Astrocyte of the cerebellum (primary cell): Measurements from ENCODE around the gene PSMD13.
"Not testable (repeated sequence)": the region's sequence is repeated elsewhere in the genome, so short reads cannot be mapped to it uniquely, and the experiment has no call there.

Experiments
- DNase-seq: peaks from one replicate; pipeline ENCODE4 v3.0.0-alpha.2; 2011; ENCODE audit warnings: low read depth
- H3K4me3 ChIP-seq: 2 replicates; pipeline ENCODE4 v1.5.1; 2011; ENCODE audit warnings: mild to moderate bottlenecking, low read depth, low read length, moderate library complexity
- in situ Hi-C: cut with HindIII; loops from 2 replicates; pipeline ENCODE4 v1.10.0; 2017; ENCODE audit warnings: low sequenced_read_pairs
- TF ChIP-seq, protein P1 (sequence below): IDR thresholded peaks from 2 replicates; pipeline ENCODE4 v1.5.1; 2012; ENCODE audit warnings: low read length, low read depth, moderate library complexity, mild to moderate bottlenecking; ENCODE audit errors: missing control alignments

The PSMD13 gene

DNA sequence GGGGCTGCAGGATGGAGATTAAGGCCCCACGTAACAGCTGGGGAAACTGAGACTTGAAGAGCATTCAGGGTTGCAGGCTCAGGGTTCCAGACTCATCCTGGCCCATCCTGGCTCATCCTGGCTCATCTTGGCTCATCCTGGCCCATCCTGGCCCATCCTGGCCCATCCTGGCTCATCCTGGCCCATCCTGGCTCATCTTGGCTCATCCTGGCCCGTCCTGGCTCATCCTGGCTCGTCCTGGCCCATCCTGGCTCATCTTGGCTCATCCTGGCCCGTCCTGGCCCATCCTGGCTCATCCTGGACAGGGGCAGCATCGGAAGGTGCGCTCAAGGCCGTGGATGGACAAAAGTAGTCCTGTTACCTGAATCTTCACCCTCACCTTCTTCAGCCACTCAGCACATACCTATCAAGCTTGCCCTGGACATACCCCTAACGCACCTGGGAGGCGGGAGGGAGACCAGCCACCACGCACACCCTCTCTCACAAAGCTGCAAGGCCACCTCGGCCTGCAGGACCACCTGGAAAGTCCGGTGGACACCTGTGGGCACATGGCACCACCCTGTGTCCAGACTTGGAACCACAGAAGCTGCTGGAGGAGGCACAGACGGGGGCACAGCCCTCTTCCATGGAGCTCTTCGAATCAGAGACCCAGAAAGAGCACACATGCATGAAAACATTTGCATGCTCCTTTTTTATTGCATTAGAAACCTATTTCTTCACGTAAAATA, 21.2 kb downstream of the PSMD13 start:
- in situ Hi-C loops, result no loop called here
- no peak overlapping the region for H3K4me3 ChIP-seq
- TF ChIP-seq, protein P1, sequence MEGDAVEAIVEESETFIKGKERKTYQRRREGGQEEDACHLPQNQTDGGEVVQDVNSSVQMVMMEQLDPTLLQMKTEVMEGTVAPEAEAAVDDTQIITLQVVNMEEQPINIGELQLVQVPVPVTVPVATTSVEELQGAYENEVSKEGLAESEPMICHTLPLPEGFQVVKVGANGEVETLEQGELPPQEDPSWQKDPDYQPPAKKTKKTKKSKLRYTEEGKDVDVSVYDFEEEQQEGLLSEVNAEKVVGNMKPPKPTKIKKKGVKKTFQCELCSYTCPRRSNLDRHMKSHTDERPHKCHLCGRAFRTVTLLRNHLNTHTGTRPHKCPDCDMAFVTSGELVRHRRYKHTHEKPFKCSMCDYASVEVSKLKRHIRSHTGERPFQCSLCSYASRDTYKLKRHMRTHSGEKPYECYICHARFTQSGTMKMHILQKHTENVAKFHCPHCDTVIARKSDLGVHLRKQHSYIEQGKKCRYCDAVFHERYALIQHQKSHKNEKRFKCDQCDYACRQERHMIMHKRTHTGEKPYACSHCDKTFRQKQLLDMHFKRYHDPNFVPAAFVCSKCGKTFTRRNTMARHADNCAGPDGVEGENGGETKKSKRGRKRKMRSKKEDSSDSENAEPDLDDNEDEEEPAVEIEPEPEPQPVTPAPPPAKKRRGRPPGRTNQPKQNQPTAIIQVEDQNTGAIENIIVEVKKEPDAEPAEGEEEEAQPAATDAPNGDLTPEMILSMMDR, result no peak
- no peak for DNase-seq

DNA sequence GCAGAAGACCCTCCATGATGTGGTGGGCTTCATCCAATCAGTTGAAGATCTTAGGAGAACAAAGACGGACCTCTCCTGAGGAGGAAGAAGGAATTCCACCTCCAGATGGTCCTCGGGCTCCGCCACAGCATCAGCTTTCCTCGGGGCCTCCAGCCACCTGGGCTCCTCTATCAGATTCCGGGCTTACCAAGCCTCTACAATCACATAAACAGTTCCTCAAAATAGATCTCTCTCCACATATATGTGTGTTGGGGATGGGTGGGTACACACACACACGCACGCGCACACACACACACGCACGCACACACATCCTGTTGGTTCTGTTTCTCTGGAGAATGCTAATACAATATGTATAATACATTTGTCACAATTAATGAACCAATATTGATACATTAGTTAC, 22.6 kb downstream of the PSMD13 start:
- DNase-seq, result no peak
- no peak overlapping the region for H3K4me3 ChIP-seq
- in situ Hi-C loops, result no loop called here
- TF ChIP-seq, protein P1, result no peak

DNA sequence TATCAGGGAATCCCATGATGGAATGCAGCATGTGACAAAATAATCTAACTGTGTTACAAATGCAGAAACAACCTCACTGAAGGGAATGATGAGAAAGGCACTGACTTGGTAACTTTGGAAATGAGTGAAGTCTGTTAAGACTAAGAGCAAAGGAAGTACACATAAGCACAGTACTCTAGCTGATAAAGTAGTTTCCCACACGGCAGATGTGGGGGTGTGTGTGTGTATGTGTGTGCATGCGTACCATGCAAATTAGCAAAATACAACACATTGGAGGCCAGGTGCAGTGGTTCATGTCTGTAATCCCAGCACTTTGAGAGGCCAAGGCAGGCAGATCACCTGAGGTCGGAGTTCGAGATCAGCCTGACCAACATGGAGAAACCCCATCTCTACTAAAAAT, 24.8 kb downstream of the PSMD13 start:
- in situ Hi-C loops, result no loop called here
- TF ChIP-seq, protein P1, result no peak

DNA sequence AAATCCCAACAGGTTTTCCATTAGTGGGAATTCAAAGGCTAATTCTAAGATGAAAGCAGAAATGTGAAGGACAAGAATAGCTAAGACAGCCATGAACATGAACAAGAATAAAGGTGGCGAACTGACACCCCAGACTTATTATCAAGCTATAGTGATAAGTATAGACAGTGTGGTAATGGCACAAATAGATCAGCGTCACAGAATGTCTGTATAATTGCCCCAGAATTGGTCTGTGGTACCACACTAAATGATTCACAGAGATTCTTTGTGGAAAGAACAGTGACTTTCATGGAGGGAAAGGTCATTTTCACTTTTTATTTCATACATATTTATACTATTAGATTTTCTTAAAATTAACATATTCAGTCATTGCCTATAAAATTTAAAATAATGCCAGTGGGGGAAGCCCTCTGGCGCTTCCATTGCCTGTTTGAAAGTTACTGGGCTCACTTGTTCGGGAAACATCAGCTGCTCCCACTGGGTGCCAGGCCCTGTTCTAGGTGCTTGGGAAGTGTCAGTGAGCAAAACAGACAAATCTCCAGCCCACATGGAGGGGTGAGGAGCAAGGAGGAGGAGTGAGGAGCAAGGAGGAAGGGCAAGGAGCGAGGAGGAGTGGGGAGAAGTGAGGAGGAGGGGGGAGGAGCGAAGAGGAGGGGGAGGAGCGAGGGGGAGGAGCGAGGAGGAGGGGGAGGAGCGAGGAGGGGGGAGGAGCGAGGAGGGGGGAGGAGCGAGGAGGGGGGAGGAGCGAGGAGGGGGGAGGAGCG, 30.1 kb downstream of the PSMD13 start:
- TF ChIP-seq, protein P1, result no peak
- in situ Hi-C loops, result no loop called here
- no peak for DNase-seq
- no peak overlapping the region for H3K4me3 ChIP-seq

More for the DNA sequence above, 24.8 kb downstream of the PSMD13 start:
- no peak for DNase-seq
- no peak overlapping the region for H3K4me3 ChIP-seq

DNA sequence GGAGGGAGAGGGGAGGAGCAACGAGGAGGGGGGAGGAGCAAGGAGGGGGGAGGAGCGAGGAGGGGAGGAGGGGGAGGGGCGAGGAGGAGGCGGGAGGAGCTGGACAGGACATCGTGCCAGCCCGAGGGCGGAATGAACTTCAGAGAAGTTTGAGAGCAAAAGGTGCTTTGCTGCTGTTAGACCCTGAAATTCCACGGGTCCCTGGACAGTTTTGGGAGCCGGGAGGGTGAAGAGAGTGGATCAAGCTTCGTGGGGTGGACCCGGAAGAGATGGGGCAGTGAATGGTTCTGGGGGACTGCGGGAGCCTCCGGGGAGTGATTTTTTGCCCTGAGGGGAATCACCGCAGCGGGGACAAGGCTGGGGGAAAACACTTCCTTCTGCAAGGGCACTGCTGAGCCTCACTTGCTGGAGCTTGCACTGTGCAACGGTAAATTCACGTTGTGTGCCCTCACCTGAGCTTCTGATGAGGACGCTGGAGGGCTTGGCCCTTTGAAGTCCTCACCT, 30.8 kb downstream of the PSMD13 start:
- no peak for DNase-seq
- TF ChIP-seq, protein P1, result no peak
- in situ Hi-C loops, result no loop called here
- H3K4me3 ChIP-seq, result no peak overlapping the region

DNA sequence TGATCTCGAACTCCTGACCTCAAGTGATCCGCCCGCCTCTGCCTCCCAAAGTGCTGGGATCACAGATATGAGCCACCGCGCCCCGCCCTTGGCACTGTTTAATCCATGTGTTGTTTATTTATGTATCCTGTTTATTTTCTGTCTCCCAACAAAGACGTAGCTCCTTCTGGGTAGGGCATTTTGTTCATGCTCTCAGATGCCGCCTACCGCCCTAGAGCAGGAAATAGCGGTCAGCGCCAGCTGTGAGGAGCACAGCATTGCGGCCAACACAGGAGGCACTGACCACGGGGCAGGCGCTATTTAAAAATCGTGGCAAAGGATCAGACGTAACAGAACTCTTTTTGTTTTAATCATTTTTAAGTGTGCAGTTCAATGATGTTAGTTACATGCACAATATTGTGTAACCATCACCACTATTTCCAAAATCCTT, 32.0 kb downstream of the PSMD13 start:
- DNase-seq, H3K4me3 ChIP-seq, in situ Hi-C loops: not testable (repeated sequence)
